Ovary (tissue), 3 donors: Measurements from ENCODE around the gene HGF.

ENCODE experiments used
- CTCF ChIP-seq, 3 donors: fragments of 450-650 bp in 2 of 3; fragments of 200-600 bp in 1 of 3; IDR thresholded peaks; one replicate each; pipeline versions ENCODE4 v1.5.1 to v1.8.0; 2016 to 2022; ENCODE audit warnings: antibody characterized with exemption in 3 of 3, mild to moderate bottlenecking in 1 of 3
- EP300 ChIP-seq: sonication (generic); formaldehyde crosslinking; IDR thresholded peaks from one replicate; pipeline ENCODE4 v1.6.1; 2017; ENCODE audit warnings: antibody characterized with exemption
- POLR2A ChIP-seq: fragments of 450-650 bp; IDR thresholded peaks from one replicate; pipeline ENCODE4 v1.6.1; 2017; ENCODE audit warnings: antibody characterized with exemption, mild to moderate bottlenecking, moderate library complexity
- donor health status: DM: no; HTN: no; CAD: no.

- no peak for TF ChIP-seq CTCF (IDR thresholded peaks at IDR 0.05)
- TF ChIP-seq POLR2A = no peak
- no peak for TF ChIP-seq EP300
Measured at GRCh38 chr7:81665236-81665635, 104.6 kb downstream of the HGF start.
